ENCODE results near the gene MTERF4.

GRCh38 chr2:241125626-241126025 lies 23.5 kb upstream of the MTERF4 start:
- TF ChIP-seq EP300 (IDR thresholded peaks at IDR 0.05) (no peak), CTCF (IDR thresholded peaks at IDR 0.05) (no peak), POLR2A (IDR thresholded peaks at IDR 0.05) (no peak), POLR2AphosphoS5 (IDR thresholded peaks at IDR 0.05) (no peak)
